ENCODE data around the gene COL17A1.

The COL17A1 gene

DNA sequence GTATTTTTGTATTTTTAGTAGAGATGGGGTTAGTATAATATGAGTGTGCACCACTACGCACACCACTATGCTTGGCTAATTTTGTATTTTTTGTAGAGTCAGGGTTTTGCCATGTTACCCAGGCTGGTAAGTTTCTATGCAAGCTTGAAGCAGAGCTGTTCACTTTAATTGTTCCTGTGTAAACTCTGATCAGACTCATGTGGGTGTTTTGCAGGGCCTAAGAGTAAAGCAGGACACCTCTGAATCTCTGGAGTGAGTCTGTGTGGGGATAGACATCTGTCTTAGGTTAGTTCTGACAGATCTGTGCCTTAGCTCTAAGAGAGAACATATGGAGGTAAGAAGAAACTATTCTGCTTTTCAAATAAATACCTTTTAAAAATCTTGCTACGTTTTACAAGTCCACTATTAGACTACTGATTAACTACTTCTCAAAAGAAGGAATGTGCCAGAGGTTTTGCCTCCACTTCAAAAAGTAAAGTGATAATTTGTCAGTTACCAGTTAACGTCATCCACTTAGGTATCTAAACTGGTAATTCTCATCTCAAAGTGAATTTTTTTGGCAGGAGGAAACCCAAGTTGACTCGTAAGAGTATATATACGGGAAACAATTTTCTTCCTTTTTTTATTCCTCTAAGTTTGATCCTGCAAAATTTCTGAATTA is 1.1 kb downstream of the COL17A1 start:
- TF ChIP-seq JUND (IDR thresholded peaks at IDR 0.05; ENCODE audit: low read depth), result no peak
- in situ Hi-C loops (cut with HindIII; ENCODE audit: low pct_unique_long_range_greater_than_20kb, low sequenced_read_pairs), result no loop called here
- DNase-seq (ENCODE audit: low read depth in 1 of 2, low spot score in 1 of 2), result no peak

DNA sequence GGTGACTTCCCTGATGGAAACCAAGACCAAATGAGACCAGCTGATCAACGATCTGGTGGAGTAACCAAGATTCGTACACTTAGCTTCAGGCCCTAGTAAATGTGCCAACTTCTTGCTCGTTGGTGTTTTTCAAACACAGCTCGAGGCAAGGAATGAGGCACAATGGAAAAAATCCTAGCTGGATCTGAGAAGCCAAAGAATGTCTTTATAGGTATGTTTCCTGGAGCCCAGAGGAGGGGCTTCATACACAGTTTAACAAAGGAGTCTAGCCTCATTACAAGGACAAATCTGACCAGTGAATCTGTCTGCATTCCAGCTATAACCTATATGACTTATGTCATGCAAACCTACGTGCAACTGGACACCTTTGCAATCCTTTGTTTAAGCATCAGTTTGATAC is 3.7 kb downstream of the COL17A1 start:
- peak in 1 of 2 experiments; percentile 16 for DNase-seq (ENCODE audit: low read depth in 1 of 2, low spot score in 1 of 2)
- TF ChIP-seq JUND (IDR thresholded peaks at IDR 0.05; ENCODE audit: low read depth), result no peak
- in situ Hi-C loops (cut with HindIII; ENCODE audit: low pct_unique_long_range_greater_than_20kb, low sequenced_read_pairs), result no loop called here

DNA sequence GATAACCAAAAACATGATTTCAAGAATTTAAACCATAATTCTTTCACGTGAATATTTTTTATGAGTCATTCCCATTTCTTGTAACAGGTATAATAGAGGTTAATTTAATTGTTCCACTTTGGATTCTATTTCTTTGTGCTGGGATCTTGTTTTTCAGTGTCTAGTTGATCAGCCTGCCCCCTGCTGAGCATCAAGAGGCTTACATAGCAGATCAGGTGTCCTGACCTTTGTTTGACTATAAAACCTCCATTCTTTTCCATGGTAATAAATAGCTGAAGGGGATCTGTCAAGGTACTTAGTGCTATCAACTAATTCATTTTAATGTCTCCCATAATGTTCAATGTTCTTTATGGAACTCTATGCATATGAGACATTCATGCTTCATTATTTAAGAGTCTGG is 4.9 kb downstream of the COL17A1 start:
- peak in 1 of 2 experiments; percentile 9 for DNase-seq (ENCODE audit: low read depth in 1 of 2, low spot score in 1 of 2)
- in situ Hi-C loops (cut with HindIII; ENCODE audit: low pct_unique_long_range_greater_than_20kb, low sequenced_read_pairs), result no loop called here
- no peak for TF ChIP-seq JUND (IDR thresholded peaks at IDR 0.05; ENCODE audit: low read depth)

DNA sequence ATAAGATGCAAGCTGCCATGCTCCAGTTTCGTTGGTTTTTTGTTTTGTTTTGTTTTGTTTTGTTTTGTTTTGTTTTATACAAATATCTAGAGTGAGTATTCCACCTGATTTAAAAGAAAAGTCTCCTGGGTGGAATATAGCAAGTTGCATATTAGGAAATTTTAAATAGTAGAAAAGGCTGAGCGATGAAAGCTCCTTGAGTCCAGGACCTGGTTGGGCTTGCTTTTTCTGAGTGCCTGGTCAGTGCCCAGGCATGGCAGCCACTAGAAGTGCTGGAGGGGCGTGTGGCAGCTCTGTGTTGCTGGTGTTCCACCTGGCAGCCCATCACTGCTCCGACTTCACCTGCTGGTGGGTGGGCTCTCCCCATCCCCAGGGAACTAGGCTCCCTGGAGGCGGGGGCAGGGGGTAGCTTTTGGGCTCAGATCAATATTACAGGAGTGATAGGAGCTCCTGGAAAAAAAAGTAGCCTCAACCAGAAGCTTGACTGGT is 8.0 kb downstream of the COL17A1 start:
- in situ Hi-C loops (cut with HindIII; ENCODE audit: low pct_unique_long_range_greater_than_20kb, low sequenced_read_pairs), result no loop called here
- no peak for DNase-seq (ENCODE audit: low read depth in 1 of 2, low spot score in 1 of 2)
- no peak for TF ChIP-seq JUND (IDR thresholded peaks at IDR 0.05; ENCODE audit: low read depth)

DNA sequence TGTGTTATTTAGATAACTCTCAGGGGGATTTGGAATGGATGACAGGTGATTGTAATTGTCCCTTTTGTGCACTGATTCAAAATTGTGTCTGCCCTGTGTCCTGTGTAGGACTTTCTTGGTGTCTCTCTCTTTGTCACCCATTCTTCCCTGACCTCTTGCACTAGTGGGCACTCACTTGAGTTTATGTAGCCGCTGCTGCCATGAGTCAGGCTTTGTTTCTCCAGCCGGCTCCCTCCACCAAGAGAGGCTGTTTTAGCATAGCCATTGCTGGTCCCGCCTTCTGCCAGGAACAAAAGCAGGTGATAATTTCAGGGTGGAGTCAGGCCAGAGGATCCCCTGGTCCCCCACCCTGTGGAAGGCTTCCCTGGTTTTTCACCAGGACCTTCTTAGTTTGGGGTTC is 8.4 kb downstream of the COL17A1 start:
- no peak for DNase-seq (ENCODE audit: low read depth in 1 of 2, low spot score in 1 of 2)
- no peak for TF ChIP-seq JUND (IDR thresholded peaks at IDR 0.05; ENCODE audit: low read depth)
- in situ Hi-C loops (cut with HindIII; ENCODE audit: low pct_unique_long_range_greater_than_20kb, low sequenced_read_pairs), result no loop called here

DNA sequence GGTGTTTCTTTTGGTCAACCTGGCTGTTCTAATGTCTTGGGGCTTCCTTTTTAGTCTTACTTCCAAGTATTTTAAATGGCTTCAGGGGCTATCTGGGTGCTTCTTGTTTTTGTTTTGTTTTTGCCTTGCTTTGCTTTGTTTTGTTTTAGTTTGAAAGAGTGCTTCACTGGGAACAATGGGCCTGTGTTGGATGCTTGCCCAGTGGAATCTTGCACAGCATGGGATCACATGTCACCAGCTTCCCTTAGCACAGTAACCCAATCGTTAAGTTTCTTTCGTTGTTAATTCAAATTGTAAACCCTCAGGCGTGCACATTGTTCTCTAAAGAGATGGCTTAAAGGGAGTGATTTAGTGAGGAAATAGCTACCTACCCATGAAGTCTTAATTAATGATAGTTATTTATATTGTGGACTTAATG is 8.9 kb downstream of the COL17A1 start:
- no peak for DNase-seq (ENCODE audit: low read depth in 1 of 2, low spot score in 1 of 2)
- in situ Hi-C loops (cut with HindIII; ENCODE audit: low pct_unique_long_range_greater_than_20kb, low sequenced_read_pairs), result no loop called here
- no peak for TF ChIP-seq JUND (IDR thresholded peaks at IDR 0.05; ENCODE audit: low read depth)

DNA sequence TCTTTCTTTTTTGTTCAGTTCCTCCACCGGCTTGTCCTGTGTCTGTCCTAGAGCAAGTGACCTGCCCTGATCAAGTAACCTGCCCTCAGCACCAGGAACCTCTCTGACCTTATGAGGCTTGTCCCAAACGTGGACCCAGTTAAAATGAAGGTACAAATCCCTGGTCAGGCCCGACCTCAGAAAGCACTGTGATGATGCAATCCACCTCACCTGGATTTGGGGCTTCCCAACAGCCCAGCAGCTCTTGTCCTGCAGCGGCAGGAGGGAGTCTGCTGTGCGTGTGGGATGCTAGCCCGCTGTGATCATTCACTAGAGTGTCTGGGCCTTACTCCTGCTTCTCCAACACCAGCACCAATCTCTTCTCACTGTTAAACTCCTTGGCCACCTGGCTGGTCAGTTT is 11.2 kb downstream of the COL17A1 start:
- TF ChIP-seq JUND (IDR thresholded peaks at IDR 0.05; ENCODE audit: low read depth), result no peak
- in situ Hi-C loops (cut with HindIII; ENCODE audit: low pct_unique_long_range_greater_than_20kb, low sequenced_read_pairs), result no loop called here
- no peak for DNase-seq (ENCODE audit: low read depth in 1 of 2, low spot score in 1 of 2)

DNA sequence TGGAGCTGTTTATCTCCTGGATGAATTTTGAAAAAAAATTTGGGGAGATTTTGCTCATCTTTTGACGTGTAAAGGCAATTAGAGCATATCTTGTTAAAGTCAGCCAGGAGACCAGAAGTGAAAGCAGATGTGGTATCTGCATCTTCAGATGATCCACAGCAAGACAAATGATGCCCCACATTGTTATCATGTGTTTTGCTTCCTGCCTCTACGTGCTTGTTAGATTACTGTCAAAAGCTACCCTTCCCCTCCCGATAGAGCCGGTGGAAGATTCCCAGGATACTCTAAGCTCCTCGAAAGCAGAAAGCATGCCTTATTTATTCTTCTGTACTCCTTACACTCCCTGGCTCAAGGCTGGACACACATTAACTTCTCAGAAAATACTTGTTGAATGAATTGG is 12.9 kb downstream of the COL17A1 start:
- in situ Hi-C loops (cut with HindIII; ENCODE audit: low pct_unique_long_range_greater_than_20kb, low sequenced_read_pairs), result no loop called here
- TF ChIP-seq JUND (IDR thresholded peaks at IDR 0.05; ENCODE audit: low read depth), result no peak

DNA sequence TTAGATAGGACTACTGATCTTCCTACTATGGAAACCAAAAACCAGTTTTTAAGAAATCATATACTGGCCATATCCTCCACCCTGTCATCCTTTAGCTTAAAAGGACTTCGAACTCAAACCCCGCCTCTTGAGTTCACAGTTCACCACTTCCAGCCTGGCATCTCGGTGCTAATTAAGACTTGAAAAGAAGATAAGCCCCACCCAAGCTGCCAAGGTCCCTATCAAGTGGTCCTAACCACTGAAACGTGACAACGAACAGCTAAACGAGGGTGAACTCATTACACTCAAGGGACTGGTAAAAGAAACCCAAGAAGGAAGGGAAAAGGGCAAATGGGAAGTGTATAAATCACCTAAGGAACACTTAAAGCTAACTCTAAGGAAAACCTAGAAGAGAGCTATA is 16.1 kb downstream of the COL17A1 start:
- DNase-seq (ENCODE audit: low read depth in 1 of 2, low spot score in 1 of 2), result no peak
- no peak for TF ChIP-seq JUND (IDR thresholded peaks at IDR 0.05; ENCODE audit: low read depth)
- in situ Hi-C loops (cut with HindIII; ENCODE audit: low pct_unique_long_range_greater_than_20kb, low sequenced_read_pairs), result no loop called here

More for the DNA sequence above, 12.9 kb downstream of the COL17A1 start:
- DNase-seq (ENCODE audit: low read depth in 1 of 2, low spot score in 1 of 2), result no peak

DNA sequence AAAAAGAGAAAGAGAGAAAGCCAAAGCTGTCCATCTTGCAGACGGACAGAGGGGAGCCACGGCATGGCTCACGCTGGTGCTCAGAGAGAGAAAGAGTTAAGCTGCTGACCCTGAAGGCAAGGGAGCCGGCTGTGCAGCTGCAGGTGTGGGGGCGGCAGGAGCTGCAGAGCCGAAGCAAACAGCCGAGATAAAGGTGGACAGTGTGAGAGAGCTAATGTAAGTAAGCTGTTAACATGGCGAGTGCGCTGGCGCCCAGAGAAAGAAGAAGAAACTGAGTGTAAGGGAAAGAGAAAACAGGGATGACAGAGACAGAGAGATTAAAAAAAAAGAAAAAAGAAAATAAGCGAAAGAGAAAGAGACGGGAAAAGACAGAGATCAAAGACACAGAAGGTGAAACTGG is 18.2 kb downstream of the COL17A1 start:
- in situ Hi-C loops (cut with HindIII; ENCODE audit: low pct_unique_long_range_greater_than_20kb, low sequenced_read_pairs), result no loop called here
- no peak for DNase-seq (ENCODE audit: low read depth in 1 of 2, low spot score in 1 of 2)
- TF ChIP-seq JUND (IDR thresholded peaks at IDR 0.05; ENCODE audit: low read depth), result no peak

DNA sequence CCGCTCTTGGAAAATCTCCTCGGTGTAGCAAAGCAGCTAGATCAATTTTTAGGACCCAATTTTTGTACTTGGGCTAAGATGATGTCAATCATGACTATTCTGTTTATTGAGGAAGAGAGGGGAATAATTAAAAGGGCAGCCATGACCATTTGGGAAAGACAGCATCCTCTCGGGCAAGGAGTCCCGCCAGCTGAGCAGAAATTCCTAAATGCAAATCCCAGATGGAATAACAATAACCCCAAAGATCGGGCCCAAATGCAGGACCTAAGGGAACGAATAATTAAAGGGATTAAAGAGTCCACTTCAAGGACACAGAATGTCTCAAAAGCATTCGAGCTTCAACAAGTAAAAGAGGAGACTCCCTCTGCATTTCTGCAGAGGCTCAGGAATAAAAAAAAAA is 18.7 kb downstream of the COL17A1 start:
- no peak for TF ChIP-seq JUND (IDR thresholded peaks at IDR 0.05; ENCODE audit: low read depth)
- in situ Hi-C loops (cut with HindIII; ENCODE audit: low pct_unique_long_range_greater_than_20kb, low sequenced_read_pairs), result no loop called here
- no peak for DNase-seq (ENCODE audit: low read depth in 1 of 2, low spot score in 1 of 2)

DNA sequence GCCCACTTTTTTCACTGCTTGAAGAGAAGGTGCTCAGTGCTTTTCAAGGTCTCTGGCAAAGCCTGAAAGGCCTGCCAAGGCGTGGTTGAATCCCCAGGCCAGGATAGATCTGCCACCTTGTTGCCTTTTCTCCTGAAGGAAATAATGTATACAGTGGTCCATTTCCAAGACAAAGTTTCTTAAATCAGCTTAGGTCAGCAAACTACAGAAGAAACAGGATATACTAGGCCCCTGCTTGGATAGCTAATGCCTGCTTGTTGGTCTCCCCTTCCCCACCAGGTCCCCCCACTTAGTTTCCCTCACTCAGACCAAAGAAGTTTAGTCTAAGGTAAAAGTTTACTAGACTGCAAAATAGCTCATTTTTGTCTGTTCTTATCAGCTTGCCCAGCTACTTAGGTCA is 19.9 kb downstream of the COL17A1 start:
- TF ChIP-seq JUND (IDR thresholded peaks at IDR 0.05; ENCODE audit: low read depth), result no peak
- in situ Hi-C loops (cut with HindIII; ENCODE audit: low pct_unique_long_range_greater_than_20kb, low sequenced_read_pairs), result no loop called here

DNA sequence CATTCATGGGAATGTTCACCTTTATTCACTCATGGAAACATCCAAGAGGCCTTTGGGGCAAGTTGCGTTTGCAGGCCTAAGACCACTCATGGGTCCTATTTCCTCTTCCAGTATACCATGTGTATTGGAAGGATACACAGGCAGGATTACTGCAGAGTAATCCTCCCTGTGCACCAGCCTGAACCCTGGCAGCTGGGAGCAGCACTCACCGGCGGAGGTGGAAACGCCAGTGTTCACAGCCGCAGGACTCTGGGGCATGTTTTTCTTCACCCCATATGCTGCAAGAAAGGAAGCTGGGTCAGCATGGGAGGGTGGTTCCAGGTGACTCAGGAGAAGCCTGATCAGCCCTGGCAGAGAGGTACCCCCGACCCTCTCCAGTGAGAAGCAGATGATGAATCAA is 24.5 kb downstream of the COL17A1 start:
- TF ChIP-seq JUND (IDR thresholded peaks at IDR 0.05; ENCODE audit: low read depth), result no peak
- no peak for DNase-seq (ENCODE audit: low read depth in 1 of 2, low spot score in 1 of 2)
- in situ Hi-C loops (cut with HindIII; ENCODE audit: low pct_unique_long_range_greater_than_20kb, low sequenced_read_pairs), result no loop called here

More for the DNA sequence above, 19.9 kb downstream of the COL17A1 start:
- no peak for DNase-seq (ENCODE audit: low read depth in 1 of 2, low spot score in 1 of 2)

DNA sequence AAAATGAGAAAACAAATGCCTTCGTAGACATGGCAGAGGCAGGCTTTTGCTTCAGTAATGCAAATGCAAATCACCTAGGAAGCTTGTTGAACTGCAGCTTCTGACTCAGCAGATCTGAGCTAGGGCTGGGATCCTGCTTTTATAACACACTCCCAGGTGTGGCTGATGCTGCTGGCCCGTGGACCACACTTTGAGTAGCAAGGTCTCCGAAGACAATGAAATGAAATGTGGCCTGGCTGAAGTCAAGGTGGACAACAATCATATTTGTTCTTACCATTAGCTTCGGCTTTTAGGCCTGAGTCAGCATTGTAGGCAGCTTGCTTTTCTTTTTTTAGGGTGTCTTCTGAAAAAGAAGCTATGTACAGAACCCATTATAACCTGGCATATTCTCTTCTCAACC is 26.3 kb downstream of the COL17A1 start:
- DNase-seq (ENCODE audit: low read depth in 1 of 2, low spot score in 1 of 2), result no peak
- in situ Hi-C loops (cut with HindIII; ENCODE audit: low pct_unique_long_range_greater_than_20kb, low sequenced_read_pairs), result no loop called here

More for the DNA sequence above, 26.3 kb downstream of the COL17A1 start:
- no peak for TF ChIP-seq JUND (IDR thresholded peaks at IDR 0.05; ENCODE audit: low read depth)

All from T47D (cell line).